GM23338 (cell line): ENCODE measurements around the gene RELN. TPM values are rescaled to one million over a fixed set of nuclear protein-coding genes. Genes with fewer than 3 reads are reported as not detected.

Experiments used
- ATAC-seq: fragments of 200-7000 bp; cut with Tn5 transposase; 3 replicates; pipeline ENCODE4 v1.9.1; 2020
- DNase-seq: peaks from one replicate; pipeline ENCODE4 v3.0.0-alpha.2; 2015; ENCODE audit warnings: low spot score
- H2AFZ ChIP-seq: fragments of 200-600 bp; sonication (generic); 2 replicates; pipeline ENCODE4 v1.8.0; 2016; ENCODE audit warnings: antibody characterized with exemption, mild to moderate bottlenecking, moderate library complexity
- H3F3A ChIP-seq: fragments of 200-600 bp; sonication (generic); replicated peaks from 2 replicates; pipeline ENCODE4 v1.8.0; 2017; ENCODE audit warnings: antibody characterized with exemption, mixed run types, low read depth
- H3K27ac ChIP-seq: fragments of 200-600 bp; sonication (generic); 2 replicates; pipeline ENCODE4 v1.6.1; 2016; ENCODE audit warnings: low read depth
- H3K27me3 ChIP-seq: fragments of 200-600 bp; sonication (generic); 2 replicates; pipeline ENCODE4 v1.8.0; 2016; ENCODE audit warnings: mild to moderate bottlenecking, mixed run types, moderate library complexity; ENCODE audit not compliant: insufficient read depth
- H3K36me3 ChIP-seq: fragments of 200-600 bp; sonication (generic); 2 replicates; pipeline ENCODE4 v1.8.0; 2016; ENCODE audit warnings: mild to moderate bottlenecking; ENCODE audit not compliant: insufficient read depth
- H3K4me1 ChIP-seq: fragments of 200-600 bp; sonication (generic); 2 replicates; pipeline ENCODE4 v1.8.0; 2016; ENCODE audit warnings: mild to moderate bottlenecking, moderate library complexity; ENCODE audit not compliant: insufficient read depth
- H3K4me2 ChIP-seq: fragments of 200-600 bp; sonication (generic); 2 replicates; pipeline ENCODE4 v1.7.1; 2017; ENCODE audit warnings: mixed run types
- H3K4me3 ChIP-seq: fragments of 200-600 bp; sonication (generic); 2 replicates; pipeline ENCODE4 v1.6.1; 2016; ENCODE audit warnings: mixed run types
- H3K79me2 ChIP-seq: fragments of 200-600 bp; sonication (generic); replicated peaks from 2 replicates; pipeline ENCODE4 v1.8.0; 2017; ENCODE audit warnings: mild to moderate bottlenecking; ENCODE audit not compliant: insufficient read depth
- H3K9me2 ChIP-seq: fragments of 200-600 bp; sonication (generic); 2 replicates; pipeline ENCODE4 v1.8.0; 2017; ENCODE audit not compliant: insufficient read depth
- H4K20me1 ChIP-seq: fragments of 200-600 bp; sonication (generic); replicated peaks from 2 replicates; pipeline ENCODE4 v1.8.0; 2017; ENCODE audit warnings: mild to moderate bottlenecking; ENCODE audit not compliant: insufficient read depth
- H3K27ac Mint-ChIP-seq: 2 replicates; pipeline ENCODE4 v1.8.0; 2020; ENCODE audit warnings: inconsistent platforms, mild to moderate bottlenecking, moderate library complexity, mixed read lengths
- H3K27me3 Mint-ChIP-seq: 3 replicates; pipeline ENCODE4 v1.8.0; 2022; ENCODE audit warnings: low read depth, mild to moderate bottlenecking, moderate library complexity, mixed read lengths, inconsistent platforms; ENCODE audit not compliant: insufficient read depth, poor library complexity
- H3K36me3 Mint-ChIP-seq: 3 replicates; pipeline ENCODE4 v1.8.0; 2021; ENCODE audit warnings: low read depth, mild to moderate bottlenecking, inconsistent platforms, moderate library complexity, mixed read lengths
- H3K4me1 Mint-ChIP-seq: 3 replicates; pipeline ENCODE4 v1.8.0; 2020; ENCODE audit warnings: mild to moderate bottlenecking, inconsistent platforms, mixed read lengths
- H3K4me3 Mint-ChIP-seq: 3 replicates; pipeline ENCODE4 v1.8.0; 2021; ENCODE audit warnings: moderate library complexity, mild to moderate bottlenecking, inconsistent platforms, mixed read lengths
- H3K9me3 Mint-ChIP-seq: 3 replicates; pipeline ENCODE4 v1.8.0; 2020; ENCODE audit warnings: moderate library complexity, mild to moderate bottlenecking, inconsistent platforms, mixed read lengths
- CREB1 ChIP-seq: fragments of 250-450 bp; sonication (Bioruptor Pico); IDR thresholded peaks from 2 replicates; pipeline ENCODE4 v1.5.0; 2020; ENCODE audit warnings: low read depth, mild to moderate bottlenecking, moderate library complexity
- CTCF ChIP-seq, 2 experiments: fragments of 200-600 bp in 1 of 2; sonication (generic) in 1 of 2; conservative IDR thresholded peaks; 2 replicates each; pipeline versions ENCODE4 v1.5.1 to v1.6.1; 2016 to 2017; ENCODE audit warnings: antibody characterized with exemption in 2 of 2, low read depth in 2 of 2, mild to moderate bottlenecking in 2 of 2, moderate library complexity in 1 of 2
- EZH2 ChIP-seq: fragments of 200-600 bp; sonication (generic); IDR thresholded peaks from one replicate; pipeline ENCODE4 v1.8.0; 2017; ENCODE audit warnings: antibody characterized with exemption, mild to moderate bottlenecking, low read depth; ENCODE audit not compliant: unreplicated experiment
- EZH2phosphoT487 ChIP-seq: fragments of 200-600 bp; sonication (generic); IDR thresholded peaks from one replicate; pipeline ENCODE4 v1.8.1; 2018; ENCODE audit warnings: antibody characterized with exemption; ENCODE audit not compliant: unreplicated experiment
- JUNB ChIP-seq: IDR thresholded peaks from one replicate; pipeline ENCODE4 v1.6.1; 2016; ENCODE audit warnings: antibody characterized with exemption; ENCODE audit not compliant: unreplicated experiment
- NANOG ChIP-seq: IDR thresholded peaks from 2 replicates; pipeline ENCODE4 v1.6.1; 2016; ENCODE audit warnings: antibody characterized with exemption, borderline replicate concordance
- POLR2AphosphoS5 ChIP-seq: IDR thresholded peaks from 2 replicates; pipeline ENCODE4 v1.6.1; 2016; ENCODE audit warnings: antibody characterized with exemption, low read depth
- REST ChIP-seq: IDR thresholded peaks from one replicate; pipeline ENCODE4 v1.6.1; 2018; ENCODE audit warnings: antibody characterized with exemption; ENCODE audit not compliant: unreplicated experiment
- STAT1 ChIP-seq: IDR thresholded peaks from one replicate; pipeline ENCODE4 v1.6.1; 2016; ENCODE audit warnings: antibody characterized with exemption; ENCODE audit not compliant: unreplicated experiment
- ZNF114 ChIP-seq: fragments of 250-450 bp; sonication (Bioruptor Pico); IDR thresholded peaks from 2 replicates; pipeline ENCODE4 v1.5.0; 2020; ENCODE audit warnings: mild to moderate bottlenecking, moderate library complexity
- ZNF331 ChIP-seq: fragments of 250-450 bp; sonication (Bioruptor Pico); IDR thresholded peaks from 2 replicates; pipeline ENCODE4 v1.5.0; 2020; ENCODE audit warnings: low read depth, mild to moderate bottlenecking, moderate library complexity
- polyA plus RNA-seq: library from polyadenylated mRNA; unstranded; fragments of >200 nt; fragmentation: Nextera tagmentation; extraction: Ambion mirVana; gene quantifications from 2 replicates; pipeline ENCODE4 v1.2.1, GENCODE V29; 2016
- total RNA-seq: library from RNA; depleted of rRNA; stranded (reverse); fragments of >200 nt; shearing (Covaris generic); gene quantifications from 2 replicates; pipeline ENCODE4 v1.2.3, GENCODE V29; 2014
- TF ChIP-seq, protein P1 (sequence below): IDR thresholded peaks from 2 replicates; pipeline ENCODE4 v1.6.1; 2016; ENCODE audit warnings: antibody characterized with exemption

RELN gene
- total and polyA plus RNA-seq, 2 experiments from 2014 or later: 0.10 to 0.76 TPM

DNA sequence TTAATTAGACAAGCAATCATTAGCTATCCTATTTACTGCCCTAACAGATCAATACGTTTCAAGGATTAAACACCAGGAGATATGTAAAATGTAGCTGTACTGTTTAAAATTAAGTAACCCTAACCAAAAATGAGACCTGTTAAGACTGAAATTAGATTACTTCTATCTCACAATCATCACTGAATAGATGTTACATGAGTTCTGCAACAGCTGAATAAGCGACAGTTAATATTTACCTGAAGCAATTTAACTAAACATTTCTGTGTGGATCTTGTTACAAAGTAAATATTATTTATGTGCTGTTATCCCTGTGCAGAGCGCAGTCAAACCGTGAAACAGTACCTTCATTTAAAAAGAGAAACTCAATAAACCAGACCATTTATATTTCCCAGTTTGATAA lies 122.5 kb downstream of the RELN start:
- Histone ChIP-seq H3F3A (no peaks in the 10 kb centered on the region), H3K4me2 (no peak overlapping the region), H3K79me2 (no peaks in the 10 kb centered on the region), H3K27me3 (no peaks in the 10 kb centered on the region), H3K4me1 (no peaks in the 10 kb centered on the region), H3K4me3 (no peak overlapping the region), H2AFZ (no peak overlapping the region), H4K20me1 (no peaks in the 10 kb centered on the region), H3K36me3 (no peaks in the 10 kb centered on the region), H3K9me2 (no peaks in the 10 kb centered on the region; the same call in 1 of the 2 replicates), H3K27ac (no peak overlapping the region)
- no peaks in the 10 kb centered on the region for H3K27me3 Mint-ChIP-seq
- no peaks in the 10 kb centered on the region for H3K36me3 Mint-ChIP-seq
- DNase-seq: no peak
- no peak overlapping the region for H3K27ac Mint-ChIP-seq
- ATAC-seq: no peak
- H3K4me3 Mint-ChIP-seq: no peak overlapping the region
- TF ChIP-seq EZH2: no peak
- no peaks in the 10 kb centered on the region for H3K9me3 Mint-ChIP-seq
- H3K4me1 Mint-ChIP-seq: no peaks in the 10 kb centered on the region

DNA sequence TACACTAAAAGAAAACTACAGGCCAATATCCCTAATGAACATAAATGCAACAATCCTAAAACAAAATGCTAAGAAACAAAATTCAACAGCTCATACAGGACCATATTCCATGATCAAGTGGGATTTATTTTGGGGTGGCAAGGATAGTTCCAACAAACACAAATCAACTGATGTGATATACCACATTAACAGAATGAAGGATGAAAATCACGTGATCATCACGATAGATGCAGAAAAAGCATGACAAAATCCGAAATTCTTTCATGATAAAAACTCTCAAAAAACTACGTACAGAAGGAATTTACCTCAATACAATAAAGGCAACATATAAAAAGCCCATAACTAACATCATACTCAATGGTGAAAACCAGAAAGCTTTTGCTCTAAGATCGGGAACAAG lies 124.0 kb downstream of the RELN start:
- Histone ChIP-seq H3K9me2 (no peaks in the 10 kb centered on the region; the same call in 1 of the 2 replicates), H2AFZ (no peak overlapping the region), H3K4me1 (no peaks in the 10 kb centered on the region), H3K27ac (no peak overlapping the region), H3K4me3 (no peak overlapping the region), H3F3A (no peaks in the 10 kb centered on the region), H4K20me1 (no peaks in the 10 kb centered on the region), H3K79me2 (no peaks in the 10 kb centered on the region), H3K27me3 (no peaks in the 10 kb centered on the region), H3K36me3 (no peaks in the 10 kb centered on the region), H3K4me2 (no peak overlapping the region)
- Mint-ChIP-seq H3K27ac (no peak overlapping the region), H3K4me1 (no peaks in the 10 kb centered on the region; the same call in 2 of the 3 replicates), H3K27me3 (no peaks in the 10 kb centered on the region), H3K9me3 (no peaks in the 10 kb centered on the region), H3K36me3 (no peaks in the 10 kb centered on the region), H3K4me3 (no peak overlapping the region)
- no peak for ATAC-seq
- DNase-seq: no peak
- TF ChIP-seq REST: no peak
- TF ChIP-seq STAT1: no peak
- TF ChIP-seq NANOG: no peak
- no peak for TF ChIP-seq CTCF (conservative IDR thresholded peaks at IDR 0.05; ENCODE audit: low read depth in 2 of 2)
- TF ChIP-seq, protein P1, sequence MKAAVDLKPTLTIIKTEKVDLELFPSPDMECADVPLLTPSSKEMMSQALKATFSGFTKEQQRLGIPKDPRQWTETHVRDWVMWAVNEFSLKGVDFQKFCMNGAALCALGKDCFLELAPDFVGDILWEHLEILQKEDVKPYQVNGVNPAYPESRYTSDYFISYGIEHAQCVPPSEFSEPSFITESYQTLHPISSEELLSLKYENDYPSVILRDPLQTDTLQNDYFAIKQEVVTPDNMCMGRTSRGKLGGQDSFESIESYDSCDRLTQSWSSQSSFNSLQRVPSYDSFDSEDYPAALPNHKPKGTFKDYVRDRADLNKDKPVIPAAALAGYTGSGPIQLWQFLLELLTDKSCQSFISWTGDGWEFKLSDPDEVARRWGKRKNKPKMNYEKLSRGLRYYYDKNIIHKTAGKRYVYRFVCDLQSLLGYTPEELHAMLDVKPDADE: no peak
- no peak for TF ChIP-seq EZH2phosphoT487
- TF ChIP-seq ZNF331 (CRISPR knock-in tag): no peak
- no peak for TF ChIP-seq JUNB
- no peak for TF ChIP-seq ZNF114 (CRISPR knock-in tag)
- no peak for TF ChIP-seq POLR2AphosphoS5
- no peak for TF ChIP-seq CREB1 (CRISPR knock-in tag)
- TF ChIP-seq EZH2: no peak
